ENCODE results near the gene SP1.
"Not testable (repeated sequence)": the region's sequence is repeated elsewhere in the genome, so short reads cannot be mapped to it uniquely, and the experiment has no call there.

SP1 gene

GRCh38 chr12:53380104-53380793 lies at the start of gene SP1:
SP1 (plus strand) TSS chr12:53380176; CDS start chr12:53380292, 116 bp downstream.
- TF ChIP-seq CTCF (IDR thresholded peaks at IDR 0.05; ENCODE audit: extremely low read depth, missing control alignments), result no peak
- DNase-seq (ENCODE audit: low spot score), result peak; percentile 91

- TF ChIP-seq CTCF (IDR thresholded peaks at IDR 0.05; ENCODE audit: extremely low read depth, missing control alignments), result no peak
- DNase-seq (ENCODE audit: low spot score), result no peak
Measured at GRCh38 chr12:53330671-53331070, 49.3 kb upstream of the SP1 start.

- not testable (repeated sequence) for DNase-seq (ENCODE audit: low spot score)
Measured at GRCh38 chr12:53332339-53332738, 47.6 kb upstream of the SP1 start.

- DNase-seq (ENCODE audit: low spot score), result no peak
- no peak for TF ChIP-seq CTCF (IDR thresholded peaks at IDR 0.05; ENCODE audit: extremely low read depth, missing control alignments)
Measured at GRCh38 chr12:53332744-53333143, 47.2 kb upstream of the SP1 start.

- TF ChIP-seq CTCF (IDR thresholded peaks at IDR 0.05; ENCODE audit: extremely low read depth, missing control alignments), result no peak
- DNase-seq (ENCODE audit: low spot score), result peak; percentile 6
Measured at GRCh38 chr12:53333289-53333688, 46.7 kb upstream of the SP1 start.

- TF ChIP-seq CTCF (IDR thresholded peaks at IDR 0.05; ENCODE audit: extremely low read depth, missing control alignments), result no peak
- peak; percentile 4 for DNase-seq (ENCODE audit: low spot score)
Measured at GRCh38 chr12:53333845-53334244, 46.1 kb upstream of the SP1 start.

GRCh38 chr12:53334822-53335221 lies 45.2 kb upstream of the SP1 start:
- no peak for DNase-seq (ENCODE audit: low spot score)
- TF ChIP-seq CTCF (IDR thresholded peaks at IDR 0.05; ENCODE audit: extremely low read depth, missing control alignments), result no peak

GRCh38 chr12:53336181-53336681 lies 43.7 kb upstream of the SP1 start, which contains the start of gene SP7:
SP7 (minus strand) TSS chr12:53336354; CDS start chr12:53335646, 708 bp downstream.
- no peak for TF ChIP-seq CTCF (IDR thresholded peaks at IDR 0.05; ENCODE audit: extremely low read depth, missing control alignments)
- peak; percentile 5 for DNase-seq (ENCODE audit: low spot score)

Measured in GM20000 (cell line).